ENCODE data around the gene DAO.

DAO gene

GRCh38 chr12:108938247-108938924 is 58.5 kb downstream of the DAO start:
- H3K27me3 ChIP-seq (ENCODE audit: insufficient read depth, poor library complexity, severe bottlenecking): no peaks in the 10 kb centered on the region
- no peak overlapping the region for H3K4me3 ChIP-seq (replicated peaks; ENCODE audit: insufficient read depth, low read length)
- TF ChIP-seq POLR2AphosphoS5 (IDR thresholded peaks at IDR 0.05; ENCODE audit: low read depth) (no peak), GABPA (IDR thresholded peaks at IDR 0.05; ENCODE audit: low read depth) (no peak), CTCF (IDR thresholded peaks at IDR 0.05; ENCODE audit: insufficient read depth, low read length) (no peak), REST (IDR thresholded peaks at IDR 0.05; ENCODE audit: insufficient replicate concordance, low read depth) (no peak), SPI1 (IDR thresholded peaks at IDR 0.05; ENCODE audit: borderline replicate concordance, low read depth) (no peak)
- no peak for DNase-seq (ENCODE audit: low read depth in 1 of 2, low spot score in 1 of 2)
- H3K27ac ChIP-seq (replicated peaks): no peak overlapping the region

GRCh38 chr12:108939594-108939993 is 59.7 kb downstream of the DAO start:
- no peak for DNase-seq (ENCODE audit: low read depth in 1 of 2, low spot score in 1 of 2)
- no peaks in the 10 kb centered on the region for H3K27me3 ChIP-seq (ENCODE audit: insufficient read depth, poor library complexity, severe bottlenecking)
- no peak for TF ChIP-seq GABPA (IDR thresholded peaks at IDR 0.05; ENCODE audit: low read depth)
- TF ChIP-seq POLR2AphosphoS5 (IDR thresholded peaks at IDR 0.05; ENCODE audit: low read depth): no peak
- no peak for TF ChIP-seq SPI1 (IDR thresholded peaks at IDR 0.05; ENCODE audit: borderline replicate concordance, low read depth)
- TF ChIP-seq CTCF (IDR thresholded peaks at IDR 0.05; ENCODE audit: insufficient read depth, low read length): no peak

GRCh38 chr12:108940138-108940537 is 60.2 kb downstream of the DAO start:
- Histone ChIP-seq H3K27ac (replicated peaks) (no peak overlapping the region), H3K27me3 (ENCODE audit: insufficient read depth, poor library complexity, severe bottlenecking) (no peaks in the 10 kb centered on the region), H3K4me3 (replicated peaks; ENCODE audit: insufficient read depth, low read length) (no peak overlapping the region)
- no peak for TF ChIP-seq GABPA (IDR thresholded peaks at IDR 0.05; ENCODE audit: low read depth)
- no peak for DNase-seq (ENCODE audit: low read depth in 1 of 2, low spot score in 1 of 2)

More at GRCh38 chr12:108939594-108939993, 59.7 kb downstream of the DAO start:
- Histone ChIP-seq H3K27ac (replicated peaks) (no peak overlapping the region), H3K4me3 (replicated peaks; ENCODE audit: insufficient read depth, low read length) (no peak overlapping the region)

DNA sequence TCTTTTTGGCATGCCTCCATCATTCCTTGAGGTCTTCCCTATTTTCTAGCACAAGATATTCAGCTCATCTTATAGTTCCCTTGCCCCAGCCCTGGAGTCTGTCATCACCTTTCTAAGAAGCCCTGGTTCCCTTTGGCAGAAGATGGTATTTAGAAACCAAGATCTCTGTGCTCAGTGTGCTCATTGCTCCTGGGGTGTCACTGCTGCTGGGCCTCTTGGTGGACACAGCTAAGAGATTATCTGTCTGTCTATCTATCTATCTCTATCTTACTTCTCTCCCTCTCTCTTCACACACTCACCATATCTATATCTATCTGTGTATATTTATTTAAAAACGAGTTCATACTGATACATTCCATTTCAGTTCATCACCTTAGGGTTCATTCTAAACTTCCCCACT is 67.2 kb downstream of the DAO start:
- Histone ChIP-seq H3K27me3 (ENCODE audit: insufficient read depth, poor library complexity, severe bottlenecking) (no peaks in the 10 kb centered on the region), H3K4me3 (replicated peaks; ENCODE audit: insufficient read depth, low read length) (no peak overlapping the region)
- no peak for DNase-seq (ENCODE audit: low read depth in 1 of 2, low spot score in 1 of 2)

More for the DNA sequence above, 67.2 kb downstream of the DAO start:
- no peak overlapping the region for H3K27ac ChIP-seq (replicated peaks)
- TF ChIP-seq CTCF (IDR thresholded peaks at IDR 0.05; ENCODE audit: insufficient read depth, low read length) (no peak), GABPA (IDR thresholded peaks at IDR 0.05; ENCODE audit: low read depth) (no peak), SPI1 (IDR thresholded peaks at IDR 0.05; ENCODE audit: borderline replicate concordance, low read depth) (no peak)

All from HL-60 (cell line).